Hypothalamus (tissue), 51 donors: ENCODE results near the gene SMIM33.
"Not testable (repeated sequence)": the region's sequence is repeated elsewhere in the genome, so short reads cannot be mapped to it uniquely, and the experiment has no call there.

Experiments
- DNase-seq, 51 donors: peaks; one replicate each; lab custom pipeline; 2025; lab: John Stamatoyannopoulos, UW

SMIM33 gene

DNA sequence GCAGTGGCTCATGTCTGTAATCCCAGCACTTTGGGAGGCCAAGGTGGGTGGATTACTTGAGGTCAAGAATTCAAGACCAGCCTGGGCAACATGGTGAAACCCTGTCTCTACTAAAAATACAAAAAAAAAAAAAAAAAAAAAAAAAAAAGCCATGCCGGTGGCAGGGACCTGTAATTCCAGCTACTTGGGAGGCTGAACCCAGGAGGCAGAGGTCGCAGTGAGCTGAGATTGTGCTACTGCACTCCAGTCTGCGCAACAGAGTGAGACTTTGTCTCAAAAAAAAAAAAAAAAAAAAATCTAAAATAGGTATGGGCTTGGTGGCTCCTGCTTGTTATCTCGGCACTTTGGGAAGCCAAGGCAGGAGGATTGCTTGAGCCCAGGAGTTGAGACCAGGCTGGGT, 8.9 kb downstream of the SMIM33 start:
- not testable (repeated sequence) for DNase-seq

DNA sequence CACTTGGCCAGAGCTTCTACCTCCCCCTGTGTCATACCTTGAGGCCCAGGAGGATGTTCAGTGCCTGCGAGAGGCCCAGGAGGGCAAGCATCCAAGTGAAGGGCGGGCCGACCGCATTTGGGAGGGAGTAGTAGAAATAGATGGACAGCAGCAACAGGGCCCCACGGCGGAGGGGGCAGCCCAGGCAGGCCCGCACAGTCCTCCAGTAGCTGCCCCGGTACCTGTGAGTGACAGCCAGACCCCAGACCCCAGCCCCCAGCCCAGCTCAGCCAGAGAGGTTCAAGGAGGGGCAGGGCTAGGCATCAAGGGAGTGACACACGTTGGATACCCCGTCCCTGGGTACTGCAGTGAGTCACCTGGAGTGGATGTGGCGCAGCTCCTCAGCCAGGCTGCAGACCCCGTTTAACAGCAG, 10.3 kb downstream of the SMIM33 start:
- DNase-seq: no peak

DNA sequence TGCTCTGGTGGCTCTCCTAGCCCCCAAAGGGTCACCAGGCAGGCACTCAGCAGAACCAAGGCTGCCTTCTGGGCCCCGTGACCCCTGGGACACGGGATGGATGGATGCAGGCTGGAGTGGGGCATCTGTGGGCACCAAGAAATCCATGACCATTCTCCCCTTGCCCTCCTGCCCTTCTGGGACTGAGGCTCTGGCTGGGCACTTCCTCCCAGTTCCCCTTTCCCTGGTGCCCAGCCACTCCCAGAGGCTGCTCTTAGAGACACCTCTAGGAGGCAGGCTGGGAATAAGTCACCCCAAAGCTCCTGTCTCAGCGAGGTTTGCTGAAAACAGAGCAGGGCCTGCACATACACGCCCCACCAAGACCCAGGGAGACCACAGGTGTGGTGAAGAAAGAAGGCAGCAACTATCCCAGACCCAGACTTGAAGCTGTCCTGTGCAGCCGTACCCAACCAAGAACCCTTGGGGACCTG, 10.8 kb downstream of the SMIM33 start:
- DNase-seq: peak in 1 of 51 donors; percentile 30

DNA sequence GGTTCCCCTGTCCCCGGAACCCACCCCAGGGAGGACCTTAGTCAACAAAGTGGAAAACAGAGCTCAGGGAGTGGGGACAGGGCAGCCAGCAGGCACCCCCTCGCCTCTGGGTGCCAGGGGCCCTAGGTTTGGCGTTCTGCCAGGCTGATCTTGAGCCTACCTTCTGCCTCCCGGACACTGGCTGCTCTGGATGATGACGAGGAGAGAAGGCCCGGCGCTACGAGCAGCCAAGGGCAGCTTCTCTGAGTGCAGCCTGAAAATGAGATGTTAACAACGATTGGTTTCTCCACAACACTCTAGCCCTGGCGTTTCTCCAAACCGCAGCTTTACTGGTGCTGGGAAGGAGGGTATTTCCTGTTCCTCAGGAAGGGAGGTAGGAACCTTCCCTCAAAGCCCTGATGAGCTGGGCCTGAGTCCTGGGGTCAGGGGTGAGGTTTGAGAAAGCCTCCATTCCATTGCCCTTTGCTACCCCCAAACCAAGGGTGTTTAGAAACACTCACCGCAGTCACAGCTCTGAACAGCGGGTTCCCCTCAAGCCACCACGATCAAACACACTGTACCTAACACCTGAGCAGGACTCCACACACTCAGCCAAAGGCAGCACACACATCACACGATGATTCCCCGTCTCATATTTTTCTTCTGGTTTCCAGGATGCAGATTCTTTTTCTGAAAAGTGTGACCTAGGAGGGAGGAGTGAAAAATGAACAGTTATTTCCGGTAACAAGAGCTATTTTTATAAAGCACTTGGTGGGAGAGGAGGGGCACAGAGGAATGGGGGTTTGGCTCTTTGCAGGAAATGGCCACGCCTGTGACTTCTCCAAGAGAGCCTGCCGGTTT, 11.5 kb downstream of the SMIM33 start, which contains the start of gene STING1:
TSS of gene STING1 (minus strand) at position 709 of the 840 bp plus-strand sequence. CDS start 1,054 bp downstream, outside the sequence.
- DNase-seq: peak in 21 of 51 donors; percentile 3 to 52 (median 18)

DNA sequence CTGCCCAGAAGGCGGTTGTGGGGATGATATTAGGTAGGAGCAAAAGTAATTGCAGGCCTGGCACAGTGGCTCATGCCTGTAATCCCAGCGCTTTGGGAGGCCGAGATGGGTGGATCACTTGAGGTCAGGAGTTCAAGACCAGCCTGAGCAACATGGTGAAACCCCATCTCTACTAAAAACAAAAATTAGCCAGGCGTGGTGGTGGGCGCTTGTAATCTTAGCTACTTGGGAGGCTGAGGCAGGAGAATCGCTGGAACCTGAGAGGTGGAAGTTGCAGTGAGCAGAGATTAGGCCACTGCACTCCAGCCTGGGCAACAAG, 12.0 kb downstream of the SMIM33 start:
- DNase-seq: not testable (repeated sequence)

DNA sequence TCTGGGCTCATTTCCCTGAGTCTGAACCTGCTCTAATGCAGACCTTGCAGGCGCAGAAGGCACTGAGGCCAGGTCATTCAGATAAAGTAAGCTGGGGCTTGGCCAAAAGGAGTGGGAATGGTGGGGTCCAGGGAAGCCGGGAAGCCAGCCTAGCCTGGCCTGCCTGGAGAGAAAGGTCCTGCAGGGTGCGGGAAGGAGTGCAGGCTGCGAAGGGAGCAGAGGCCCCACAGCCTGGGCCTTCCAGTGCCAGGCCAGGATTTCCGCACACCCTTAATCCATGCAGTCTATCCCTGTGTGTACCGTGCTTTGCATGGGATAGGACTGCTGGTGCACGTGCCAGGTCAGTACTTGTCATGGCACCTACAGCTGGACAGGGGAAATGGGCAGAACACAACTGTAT, 15.4 kb downstream of the SMIM33 start:
- DNase-seq: no peak

DNA sequence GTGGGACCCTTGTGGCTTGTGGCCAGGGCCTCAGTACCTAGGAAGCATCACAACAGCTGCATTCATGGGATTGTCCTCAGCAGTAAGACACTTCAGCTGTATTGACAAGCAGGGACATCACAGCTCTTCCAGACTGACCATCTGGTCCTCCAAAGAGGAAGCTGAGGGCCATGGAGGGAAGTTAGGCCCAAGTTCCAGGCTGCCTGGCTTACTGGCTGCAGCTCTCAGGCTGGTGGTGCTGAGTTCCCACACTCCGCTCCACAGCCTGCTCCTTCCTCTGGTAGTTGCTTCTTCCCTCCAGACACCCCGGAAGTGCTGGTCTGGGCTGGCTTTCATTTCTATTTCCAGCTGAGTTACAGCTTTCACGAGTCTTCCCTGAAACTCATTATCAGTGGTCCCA, 17.5 kb downstream of the SMIM33 start:
- peak in 16 of 51 donors; percentile 5 to 37 (median 30) for DNase-seq

DNA sequence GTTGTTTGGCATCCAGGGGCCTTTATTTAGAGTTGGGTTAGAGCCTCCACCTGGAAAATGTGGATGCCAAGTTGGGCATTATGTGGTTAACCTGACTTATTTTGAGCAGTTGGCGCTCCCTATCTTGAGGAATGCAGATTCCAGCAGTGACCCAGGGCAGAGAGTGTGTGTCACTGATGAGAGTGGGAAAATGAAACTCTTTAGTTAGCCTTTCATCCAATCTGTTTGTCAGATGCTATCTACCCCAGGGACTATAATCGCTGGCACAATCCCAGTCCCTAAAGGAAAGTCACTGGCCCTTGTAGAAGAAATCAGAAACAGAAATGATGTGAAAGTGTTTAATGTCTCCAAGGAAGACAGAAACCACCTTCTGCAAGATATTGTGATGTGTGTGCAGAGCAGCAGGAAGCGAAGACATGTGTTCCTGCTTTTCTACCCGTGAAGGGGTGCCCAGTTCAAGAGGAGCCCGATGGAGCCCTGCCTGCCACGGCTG, 21.9 kb downstream of the SMIM33 start:
- no peak for DNase-seq

DNA sequence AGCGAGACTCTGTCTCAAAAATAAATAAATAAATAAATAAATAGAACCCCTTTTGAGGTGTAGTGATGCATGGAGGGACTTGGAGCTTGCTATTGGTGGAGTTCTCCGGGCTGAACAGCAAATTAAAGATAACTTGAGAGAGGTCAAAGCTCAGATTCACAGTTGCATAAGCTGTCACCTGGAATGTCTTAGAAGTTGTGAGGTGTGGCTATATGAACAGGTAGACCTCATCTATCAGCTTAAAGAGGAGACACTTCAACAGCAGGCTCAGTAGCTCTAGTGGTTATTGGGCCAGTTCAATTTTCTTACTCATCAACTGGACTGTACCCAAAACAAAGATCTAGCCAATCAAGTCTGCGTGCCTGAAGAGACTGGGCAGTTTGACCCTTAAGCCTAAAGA, 23.5 kb downstream of the SMIM33 start:
- DNase-seq: no peak

DNA sequence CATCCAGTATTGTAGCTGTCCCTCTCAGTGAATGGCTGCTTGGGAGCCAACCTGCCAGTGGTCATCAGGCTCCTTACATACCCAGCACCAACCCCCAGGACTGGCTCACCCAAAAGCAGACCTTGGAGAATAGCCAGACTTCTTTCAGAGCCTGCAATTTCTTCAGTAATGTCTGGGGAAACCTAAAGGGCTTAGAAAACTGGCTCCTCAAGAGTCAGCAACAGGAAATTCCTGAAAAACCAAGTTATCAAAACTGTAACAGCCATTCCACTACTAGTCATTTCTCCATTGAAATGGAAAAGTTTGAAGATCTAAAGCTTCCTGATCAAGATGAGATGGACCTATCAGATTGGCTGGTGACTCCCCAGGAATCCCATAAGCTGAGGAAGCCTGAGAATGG, 24.0 kb downstream of the SMIM33 start:
- no peak for DNase-seq

DNA sequence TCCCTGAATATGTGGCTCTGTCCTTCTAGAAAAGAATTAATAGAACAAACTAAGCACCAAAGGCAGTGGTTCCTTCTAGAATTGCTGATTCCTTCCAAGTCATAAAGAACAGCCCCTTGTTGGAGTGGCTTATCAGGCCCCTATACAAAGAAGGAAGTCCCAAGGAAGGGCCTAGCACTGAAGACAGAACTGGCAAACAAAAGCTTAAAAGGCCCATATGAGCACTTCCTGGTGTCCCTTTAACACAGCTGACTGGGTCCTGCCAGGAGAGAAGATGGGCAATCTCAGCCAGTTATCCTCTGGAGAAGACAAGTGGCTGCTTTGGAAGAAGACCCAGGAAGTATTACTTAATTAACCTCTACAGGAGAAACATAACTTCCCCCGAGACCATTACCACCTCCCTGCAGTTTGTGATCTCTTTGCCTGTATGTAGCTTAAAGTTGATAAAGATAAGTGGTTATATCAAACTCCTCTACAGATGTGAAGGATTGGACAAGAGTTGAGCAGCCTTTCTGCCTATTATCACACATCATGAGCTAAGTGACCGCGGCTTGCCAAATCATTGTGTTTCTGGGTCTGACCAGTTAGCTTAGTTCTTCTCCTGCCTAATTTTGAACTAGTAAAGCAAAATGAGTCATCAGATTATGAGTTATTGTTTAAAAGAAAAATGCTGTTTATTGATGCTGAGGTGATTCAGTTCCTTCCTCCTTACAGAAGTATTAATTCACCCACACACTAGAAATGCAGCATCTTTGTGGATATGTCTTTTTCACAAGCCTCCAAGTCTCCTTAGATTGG, 25.0 kb downstream of the SMIM33 start:
- DNase-seq: peak in 2 of 51 donors; percentile 4 to 11

DNA sequence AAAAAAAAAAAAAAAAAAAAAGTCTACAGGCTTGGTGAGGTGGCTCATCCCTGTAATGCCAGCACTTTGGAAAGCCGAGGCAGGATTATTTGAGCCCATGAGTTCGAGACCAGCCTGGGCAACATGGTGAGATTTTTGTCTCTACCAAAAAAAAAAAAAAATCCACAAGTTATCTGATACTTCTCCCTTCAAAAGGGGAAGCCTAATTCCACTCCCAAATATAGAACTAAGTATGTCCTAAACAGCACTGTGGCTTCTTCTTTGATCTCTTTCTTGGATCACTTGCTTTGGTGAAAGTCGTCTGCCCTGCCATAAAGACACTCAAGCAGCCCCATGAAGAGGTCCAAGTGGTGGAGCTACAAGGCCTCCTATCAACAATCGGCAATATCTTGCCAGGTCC, 30.6 kb downstream of the SMIM33 start:
- no peak for DNase-seq

DNA sequence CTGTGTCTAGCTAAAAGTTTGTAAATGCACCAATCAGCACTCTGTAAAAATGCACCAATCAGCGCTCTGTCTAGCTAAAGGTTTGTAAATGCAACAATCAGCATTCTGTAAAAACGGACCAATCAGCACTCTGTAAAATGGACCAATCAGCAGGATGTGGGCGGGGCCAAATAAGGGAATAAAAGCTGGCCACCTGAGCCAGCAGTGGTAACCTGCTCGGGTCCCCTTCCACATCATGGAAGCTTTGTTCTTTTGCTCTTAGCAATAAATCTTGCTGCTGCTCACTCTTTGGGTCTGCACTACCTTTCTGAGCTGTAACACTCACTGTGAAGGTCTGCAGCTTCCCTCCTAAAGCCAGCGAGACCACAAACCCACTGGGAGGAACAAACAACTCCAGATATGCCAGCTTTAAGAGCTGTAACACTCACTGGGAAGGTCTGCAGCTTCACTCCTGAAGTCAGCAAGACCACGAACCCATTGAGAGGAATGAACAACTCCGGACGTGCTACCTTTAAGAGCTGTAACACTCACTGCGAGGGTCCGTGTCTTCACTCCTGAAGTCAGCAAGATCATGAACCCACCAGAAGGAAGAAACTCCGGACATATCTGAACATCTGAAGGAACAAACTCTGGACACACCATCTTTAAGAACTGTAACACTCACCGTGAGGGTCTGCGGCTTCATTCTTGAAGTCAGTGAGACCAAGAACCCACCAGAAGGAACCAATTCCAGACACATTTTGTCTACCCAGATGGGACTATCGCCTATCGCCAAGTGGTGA, 32.4 kb downstream of the SMIM33 start:
- not testable (repeated sequence) for DNase-seq

DNA sequence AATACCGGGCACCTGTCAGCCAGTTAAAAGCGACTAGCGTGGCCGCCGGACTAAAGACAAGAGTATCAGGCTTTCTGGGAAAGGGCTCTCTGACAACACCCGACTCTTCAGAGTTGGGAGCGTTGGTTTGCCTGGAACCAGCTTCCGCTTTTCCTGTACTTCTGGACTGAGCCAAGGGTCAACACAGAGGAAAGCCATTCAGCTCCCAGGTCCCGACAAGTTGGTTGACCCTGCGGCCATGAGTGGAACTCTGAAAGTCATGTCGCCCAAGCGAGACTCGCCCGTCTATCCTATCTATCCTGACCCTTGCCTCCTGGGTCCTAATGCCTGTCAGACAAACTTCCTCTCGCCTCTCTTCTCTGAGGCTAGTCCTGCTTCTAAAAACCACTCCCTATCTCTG, 33.1 kb downstream of the SMIM33 start:
- peak in 3 of 51 donors; percentile 7 to 27 (median 11) for DNase-seq

DNA sequence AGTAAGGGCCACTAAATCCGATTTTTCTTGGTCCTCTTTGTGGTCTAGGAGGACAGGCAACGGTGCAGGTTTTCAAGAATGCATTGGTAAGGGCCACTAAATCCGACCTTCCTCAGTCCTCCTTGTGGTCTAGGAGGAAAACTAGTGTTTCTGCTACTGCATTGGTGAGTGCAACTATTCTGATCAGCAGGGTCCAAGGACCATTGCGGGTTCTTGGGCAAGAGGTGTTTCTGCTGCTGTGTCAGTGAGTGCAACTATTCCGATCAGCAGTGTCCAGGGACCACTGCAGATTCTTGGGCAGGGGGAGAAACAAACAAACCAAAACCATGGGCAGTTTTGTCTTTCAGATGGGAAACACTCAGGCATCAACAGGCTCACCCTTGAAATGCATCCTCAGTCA, 33.9 kb downstream of the SMIM33 start:
- DNase-seq: not testable (repeated sequence)

DNA sequence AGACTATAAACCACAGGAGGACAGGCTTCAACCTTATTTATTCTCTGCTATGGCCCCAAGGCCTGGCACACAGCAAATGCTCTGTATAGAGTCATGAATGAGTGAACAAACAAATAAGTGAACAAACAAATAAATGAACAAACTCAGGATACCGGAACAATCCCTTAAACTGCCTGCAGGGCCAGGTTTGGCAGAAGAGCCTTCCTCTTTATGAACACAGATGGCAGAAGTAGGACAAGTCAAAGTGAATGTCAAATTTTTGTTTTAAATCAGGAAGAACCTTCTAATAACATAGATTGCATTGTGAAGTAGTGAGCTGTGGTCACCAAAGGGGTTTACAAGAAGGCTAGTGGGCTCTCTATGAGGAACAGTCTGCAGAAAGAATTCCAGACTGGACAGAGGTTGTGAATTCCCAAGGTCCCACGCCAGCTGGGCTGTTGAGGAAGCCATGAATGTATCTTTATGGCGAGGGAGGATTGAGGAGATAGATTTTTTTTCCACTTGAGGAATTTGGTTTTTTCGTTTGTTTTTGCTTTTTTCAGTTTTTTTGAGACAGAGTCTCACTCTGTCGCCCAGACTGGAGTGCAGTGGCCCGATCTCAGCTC, 42.1 kb downstream of the SMIM33 start:
- DNase-seq: no peak

DNA sequence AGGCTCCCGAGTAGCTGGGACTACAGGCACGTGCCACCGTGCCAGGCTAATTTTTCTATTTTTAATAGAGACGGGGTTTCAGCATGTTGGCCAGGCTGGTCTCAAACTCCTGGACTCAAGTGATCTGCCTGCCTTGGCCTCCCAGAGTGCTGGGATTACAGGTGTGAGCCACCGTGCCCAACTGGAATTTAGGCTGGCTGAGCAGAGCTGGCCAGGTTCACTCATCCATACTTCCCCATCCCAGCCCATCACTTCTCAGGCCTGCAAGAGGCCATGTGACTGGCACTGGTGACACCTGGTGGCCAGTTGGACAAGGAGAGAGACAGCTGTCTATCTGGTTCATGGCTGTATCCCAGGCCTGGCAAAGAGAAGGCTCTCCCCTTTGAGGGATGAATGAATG, 42.6 kb downstream of the SMIM33 start:
- DNase-seq: peak in 44 of 51 donors; percentile 3 to 76 (median 52)

DNA sequence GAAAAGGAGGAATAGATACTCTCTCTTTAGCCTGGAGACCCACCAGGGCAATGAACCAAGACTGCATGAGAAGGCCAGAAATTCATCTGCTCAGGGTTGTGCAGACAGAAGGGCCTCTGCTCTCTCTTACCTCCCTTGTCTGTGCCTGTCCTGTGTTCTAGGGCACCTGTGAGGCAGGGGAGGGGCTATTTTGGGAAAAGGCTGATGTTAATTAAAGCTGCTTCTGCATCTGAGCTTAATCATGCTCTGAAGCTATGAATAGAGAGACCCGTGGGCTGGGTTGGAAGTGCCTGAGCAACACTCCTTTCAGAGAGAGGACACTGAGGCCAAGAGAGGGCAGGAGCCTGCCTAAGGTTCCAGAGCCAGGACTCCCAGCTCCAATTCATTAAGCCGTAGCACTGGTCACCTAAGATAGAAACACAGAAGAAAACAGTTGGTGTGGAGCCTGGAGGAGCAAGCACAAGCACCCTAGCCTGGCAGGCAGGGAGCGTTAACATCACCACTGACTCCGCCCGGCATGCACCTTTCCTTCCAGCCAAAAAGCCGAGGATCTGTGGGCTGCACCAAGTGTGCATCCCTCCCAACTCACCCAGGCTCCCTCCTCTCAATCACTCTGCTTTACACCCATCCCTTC, 43.2 kb downstream of the SMIM33 start:
- DNase-seq: peak in 3 of 51 donors; percentile 23 to 57 (median 54)

DNA sequence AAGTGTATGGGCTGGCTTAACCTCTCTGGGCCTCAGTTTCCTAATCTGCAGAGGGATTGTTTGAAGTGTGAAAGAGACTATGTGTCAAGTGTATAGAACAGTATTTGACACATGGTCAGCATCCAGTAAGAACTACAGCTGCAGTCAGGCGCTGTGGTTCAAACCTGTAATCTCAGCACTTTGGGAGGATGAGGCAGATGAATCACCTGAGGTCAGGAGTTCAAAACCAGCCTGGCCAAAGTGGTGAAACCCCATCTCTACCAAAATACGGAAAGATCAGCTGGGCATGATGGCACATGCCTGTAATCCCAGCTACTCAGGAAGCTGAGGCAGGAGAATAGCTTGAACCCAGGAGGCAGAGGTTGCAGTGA, 43.7 kb downstream of the SMIM33 start:
- DNase-seq: no peak
